IMR-90 (cell line): ENCODE measurements around the gene RECQL5.

Experiments
- BHLHE40 ChIP-seq: fragments of 150-350 bp; IDR thresholded peaks from 2 replicates; pipeline ENCODE4 v1.6.1; 2016; ENCODE audit warnings: mild to moderate bottlenecking, low read depth, low read length
- CEBPB ChIP-seq: IDR thresholded peaks from 2 replicates; pipeline ENCODE4 v1.6.1; 2012; ENCODE audit warnings: low read depth, low read length, improper control_type of control experiment
- CHD1 ChIP-seq: IDR thresholded peaks from 2 replicates; pipeline ENCODE4 v1.6.1; 2012; ENCODE audit warnings: low read depth, low read length, improper control_type of control experiment
- ELK1 ChIP-seq: fragments of 150-350 bp; IDR thresholded peaks from 2 replicates; pipeline ENCODE4 v1.6.1; 2016; ENCODE audit warnings: low read depth, mild to moderate bottlenecking, low read length, moderate library complexity, borderline replicate concordance
- MAZ ChIP-seq: IDR thresholded peaks from 2 replicates; pipeline ENCODE4 v1.6.1; 2012; ENCODE audit warnings: low read depth, mild to moderate bottlenecking, low read length, improper control_type of control experiment, moderate library complexity, borderline replicate concordance
- MXI1 ChIP-seq: IDR thresholded peaks from 2 replicates; pipeline ENCODE4 v1.6.1; 2012; ENCODE audit warnings: low read depth, mild to moderate bottlenecking, low read length, moderate library complexity, borderline replicate concordance
- NFE2L2 ChIP-seq: fragments of 150-350 bp; IDR thresholded peaks from 2 replicates; pipeline ENCODE4 v1.6.1; 2016; ENCODE audit warnings: low read depth, mild to moderate bottlenecking, low read length
- POLR2A ChIP-seq: IDR thresholded peaks from 2 replicates; pipeline ENCODE4 v1.6.1; 2012; ENCODE audit warnings: mild to moderate bottlenecking, low read depth, low read length
- RAD21 ChIP-seq: IDR thresholded peaks from 2 replicates; pipeline ENCODE4 v1.6.1; 2012; ENCODE audit warnings: low read length, improper control_type of control experiment
- RCOR1 ChIP-seq: IDR thresholded peaks from 2 replicates; pipeline ENCODE4 v1.6.1; 2012; ENCODE audit warnings: mild to moderate bottlenecking, low read length, improper control_type of control experiment; ENCODE audit not compliant: insufficient replicate concordance
- RFX5 ChIP-seq: IDR thresholded peaks from 2 replicates; pipeline ENCODE4 v1.8.0; 2012; ENCODE audit warnings: low read depth, mild to moderate bottlenecking, low read length, moderate library complexity
- SMC3 ChIP-seq: fragments of 150-350 bp; IDR thresholded peaks from 2 replicates; pipeline ENCODE4 v1.6.1; 2016; ENCODE audit warnings: low read depth, mild to moderate bottlenecking, antibody characterized with exemption, low read length, moderate library complexity
- TF ChIP-seq, protein P1 (sequence below): conservative IDR thresholded peaks from 2 replicates; pipeline ENCODE4 v1.5.1; 2012; ENCODE audit warnings: mild to moderate bottlenecking, low read depth, low read length, improper control_type of control experiment

DNA sequence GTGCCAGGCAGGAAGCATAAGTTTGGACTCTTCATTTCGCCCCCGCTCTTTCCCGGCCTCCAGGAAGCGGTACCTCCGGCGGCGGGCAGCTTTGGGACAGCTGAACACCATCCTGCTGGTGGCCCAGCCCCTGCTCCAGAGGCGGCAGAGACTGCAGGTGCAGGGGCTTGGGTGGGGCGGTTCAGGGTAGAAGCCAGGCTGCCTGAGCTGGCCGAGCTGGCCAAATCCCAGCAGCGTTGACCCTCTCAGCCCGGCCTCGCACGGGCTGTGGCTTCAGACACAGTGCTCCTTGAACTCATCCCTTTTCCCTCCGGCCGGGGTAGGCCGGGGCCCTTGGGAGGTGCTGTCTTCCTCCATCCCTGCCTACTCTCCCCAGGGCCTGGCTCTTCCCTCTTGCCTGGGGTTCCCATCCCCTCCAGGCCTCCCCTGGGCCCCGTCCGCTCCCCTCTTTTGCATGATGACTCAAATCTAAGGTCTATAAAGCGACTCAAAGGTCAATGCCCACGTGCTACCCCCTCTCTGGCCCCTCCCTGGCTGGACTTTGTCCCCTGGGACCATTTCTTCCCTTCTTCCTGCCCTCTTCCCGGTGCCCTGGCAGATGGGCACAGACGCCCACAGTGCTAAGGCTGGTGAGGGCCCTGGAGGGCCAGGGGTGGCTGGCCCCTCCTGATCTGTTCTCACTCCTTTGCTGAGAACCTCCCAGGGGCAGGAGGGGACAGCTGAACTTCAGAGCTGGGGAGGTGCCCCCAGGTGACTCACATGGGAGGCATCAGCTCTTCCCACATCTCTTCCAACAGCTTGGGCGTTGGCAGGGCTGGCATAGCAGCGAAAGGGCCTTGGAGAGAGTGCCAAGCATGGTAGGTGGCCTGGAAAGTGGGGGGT is 56.6 kb downstream of the RECQL5 start:
- TF ChIP-seq, protein P1, sequence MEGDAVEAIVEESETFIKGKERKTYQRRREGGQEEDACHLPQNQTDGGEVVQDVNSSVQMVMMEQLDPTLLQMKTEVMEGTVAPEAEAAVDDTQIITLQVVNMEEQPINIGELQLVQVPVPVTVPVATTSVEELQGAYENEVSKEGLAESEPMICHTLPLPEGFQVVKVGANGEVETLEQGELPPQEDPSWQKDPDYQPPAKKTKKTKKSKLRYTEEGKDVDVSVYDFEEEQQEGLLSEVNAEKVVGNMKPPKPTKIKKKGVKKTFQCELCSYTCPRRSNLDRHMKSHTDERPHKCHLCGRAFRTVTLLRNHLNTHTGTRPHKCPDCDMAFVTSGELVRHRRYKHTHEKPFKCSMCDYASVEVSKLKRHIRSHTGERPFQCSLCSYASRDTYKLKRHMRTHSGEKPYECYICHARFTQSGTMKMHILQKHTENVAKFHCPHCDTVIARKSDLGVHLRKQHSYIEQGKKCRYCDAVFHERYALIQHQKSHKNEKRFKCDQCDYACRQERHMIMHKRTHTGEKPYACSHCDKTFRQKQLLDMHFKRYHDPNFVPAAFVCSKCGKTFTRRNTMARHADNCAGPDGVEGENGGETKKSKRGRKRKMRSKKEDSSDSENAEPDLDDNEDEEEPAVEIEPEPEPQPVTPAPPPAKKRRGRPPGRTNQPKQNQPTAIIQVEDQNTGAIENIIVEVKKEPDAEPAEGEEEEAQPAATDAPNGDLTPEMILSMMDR = no peak
- TF ChIP-seq POLR2A (no peak), RCOR1 (no peak), RAD21 (no peak), CHD1 (no peak), ELK1 (no peak), MAZ (no peak), SMC3 (no peak), NFE2L2 (no peak), BHLHE40 (no peak), RFX5 (no peak), CEBPB (no peak), MXI1 (no peak)
